OCI-LY7 (cell line): ENCODE data around the gene HIGD1C. TPM values are rescaled to one million over a fixed set of nuclear protein-coding genes. Genes with fewer than 3 reads are reported as not detected.
A peak's percentile ranks its signal among the peaks of the same experiment; 100 is the strongest.

Source experiments
- BruUV-seq: library from RNA; stranded (reverse); fragments of 400-500 nt; replicated peaks from 2 replicates; lab custom pipeline; 2021; lab: Mats Ljungman, UMichigan
- CTCF ChIA-PET: fragments of 300-600 bp; sonication (Branson Sonifier 250); formaldehyde crosslinking; loops from one replicate; lab custom pipeline; 2022; ENCODE audit warnings: antibody characterized with exemption; ENCODE audit not compliant: unreplicated experiment; lab: Charles Lee
- POLR2A ChIA-PET: fragments of 300-600 bp; sonication (Branson Sonifier 250); formaldehyde crosslinking; loops from one replicate; lab custom pipeline; 2022; ENCODE audit warnings: antibody characterized with exemption; lab: Charles Lee
- DNase-seq: peaks from one replicate; pipeline ENCODE4 v3.0.0-alpha.2; 2015; ENCODE audit warnings: low spot score
- H2AFZ ChIP-seq: fragments of 200-600 bp; sonication (generic), shearing (Covaris generic); 2 replicates; pipeline ENCODE4 v1.6.1; 2014; ENCODE audit warnings: mild to moderate bottlenecking, antibody characterized with exemption, low read length, moderate library complexity
- H3K27ac ChIP-seq: fragments of 200-600 bp; sonication (generic); 2 replicates; pipeline ENCODE4 v1.5.1; 2014; ENCODE audit warnings: mixed run types, low read depth, mild to moderate bottlenecking, moderate library complexity, low read length, inconsistent platforms; ENCODE audit not compliant: poor library complexity, severe bottlenecking
- H3K36me3 ChIP-seq: fragments of 200-600 bp; sonication (generic); 2 replicates; pipeline ENCODE4 v1.6.1; 2014; ENCODE audit warnings: mild to moderate bottlenecking, antibody characterized with exemption, low read length, moderate library complexity, mixed read lengths; ENCODE audit not compliant: insufficient read depth
- H3K4me1 ChIP-seq: fragments of 200-600 bp; sonication (generic); 2 replicates; pipeline ENCODE4 v1.5.1; 2014; ENCODE audit warnings: mild to moderate bottlenecking, low read length; ENCODE audit not compliant: insufficient read depth, poor library complexity, severe bottlenecking
- H3K4me2 ChIP-seq: fragments of 200-600 bp; sonication (generic); 2 replicates; pipeline ENCODE4 v1.6.1; 2014; ENCODE audit warnings: mild to moderate bottlenecking, low read length
- H3K4me3 ChIP-seq: fragments of 200-600 bp; sonication (generic); 2 replicates; pipeline ENCODE4 v1.5.1; 2014; ENCODE audit warnings: mild to moderate bottlenecking, low read depth, low read length; ENCODE audit not compliant: poor library complexity, severe bottlenecking
- H3K79me2 ChIP-seq: fragments of 200-600 bp; sonication (generic); 2 replicates; pipeline ENCODE4 v1.6.1; 2016; ENCODE audit warnings: low read depth, mild to moderate bottlenecking, low read length, moderate library complexity, mixed read lengths; ENCODE audit not compliant: insufficient read depth
- H3K9me2 ChIP-seq: fragments of 200-600 bp; sonication (generic); 2 replicates; pipeline ENCODE4 v1.6.1; 2016; ENCODE audit warnings: mild to moderate bottlenecking, low read length, mixed read lengths; ENCODE audit not compliant: insufficient read depth
- H3K9me3 ChIP-seq: fragments of 200-600 bp; sonication (generic); 2 replicates; pipeline ENCODE4 v1.6.1; 2014; ENCODE audit warnings: mild to moderate bottlenecking, mixed run types, low read length, mixed read lengths
- H4K20me1 ChIP-seq: fragments of 200-600 bp; sonication (generic); 2 replicates; pipeline ENCODE4 v1.6.1; 2014; ENCODE audit warnings: mild to moderate bottlenecking, antibody characterized with exemption, low read length, moderate library complexity, mixed read lengths; ENCODE audit not compliant: insufficient read depth
- CTCF ChIP-seq: fragments of 200-600 bp; sonication (generic); conservative IDR thresholded peaks from 2 replicates; pipeline ENCODE4 v1.5.1; 2014; ENCODE audit warnings: mild to moderate bottlenecking, antibody characterized with exemption, low read length, moderate library complexity, mixed read lengths
- EZH2phosphoT487 ChIP-seq: fragments of 200-600 bp; sonication (generic); IDR thresholded peaks from 2 replicates; pipeline ENCODE4 v1.6.1; 2018; ENCODE audit warnings: low read depth, borderline replicate concordance, mild to moderate bottlenecking, mixed run types, antibody characterized with exemption, low read length, moderate library complexity, mixed read lengths
- intact Hi-C: fragments of 100-400 bp; cut with micrococcal nuclease; formaldehyde crosslinking; loops from one replicate; pipeline ENCODE4 v1.10.0; 2022; ENCODE audit not compliant: unreplicated experiment
- total RNA-seq, 2 experiments: library from RNA; depleted of rRNA in 1 of 2; stranded (reverse); fragments of >200 nt in 1 of 2; shearing (Covaris generic) in 1 of 2; gene quantifications; 2 replicates each; pipeline ENCODE4 v1.2.3, GENCODE V29; 2014 to 2022

Gene HIGD1C
- total RNA-seq, 2 experiments from 2014 or later = not detected

- CTCF ChIA-PET = no interaction called here
- Histone ChIP-seq H3K79me2 (no peaks in the 10 kb centered on the region), H2AFZ (no peak overlapping the region), H4K20me1 (no peaks in the 10 kb centered on the region), H3K36me3 (peaks cover 59% of the 10 kb centered on the region), H3K4me1 (no peaks in the 10 kb centered on the region), H3K4me2 (no peak overlapping the region), H3K4me3 (no peak overlapping the region), H3K27ac (no peak overlapping the region), H3K9me3 (no peaks in the 10 kb centered on the region), H3K9me2 (no peaks in the 10 kb centered on the region)
- no peak for DNase-seq
- no peak for TF ChIP-seq EZH2phosphoT487
- TF ChIP-seq CTCF = 0 out of 2 replicates have a peak, but pooled peaks have one; percentile 1
- POLR2A ChIA-PET = interaction anchor here (0.8 kb wide), 1 partner anchor 164 kb away, joined by 3 read pairs; no protein-coding TSS in a partner anchor
- BruUV-seq = no TSS peak
- intact Hi-C loops = no loop called here
These were observed 36.5 kb downstream of the HIGD1C start for GRCh38 chr12:50988871-50989270.

GRCh38 chr12:50990147-50990727, 37.9 kb downstream of the HIGD1C start:
- ChIA-PET CTCF (no interaction called here), POLR2A (interaction anchor here (0.6 to 1.0 kb wide), 2 partner anchors 10 to 20 kb away, joined by 3 read pairs; no protein-coding TSS in a partner anchor)
- H3K27ac ChIP-seq = no peak overlapping the region
- DNase-seq = no peak
- H3K36me3 ChIP-seq = peaks cover 70% of the 10 kb centered on the region
- no peaks in the 10 kb centered on the region for H3K79me2 ChIP-seq
- no peaks in the 10 kb centered on the region for H3K4me1 ChIP-seq
- intact Hi-C loops = no loop called here
- no peaks in the 10 kb centered on the region for H3K9me2 ChIP-seq
- no peaks in the 10 kb centered on the region for H3K9me3 ChIP-seq
- TF ChIP-seq EZH2phosphoT487 (no peak), CTCF (no peak)
- H4K20me1 ChIP-seq = no peaks in the 10 kb centered on the region
- H2AFZ ChIP-seq = no peak overlapping the region
- no peak overlapping the region for H3K4me2 ChIP-seq
- no peak overlapping the region for H3K4me3 ChIP-seq
- no TSS peak for BruUV-seq

GRCh38 chr12:50990791-50991190, 38.4 kb downstream of the HIGD1C start:
- H3K4me3 ChIP-seq = no peak overlapping the region
- no peak overlapping the region for H2AFZ ChIP-seq
- POLR2A ChIA-PET = no interaction called here
- no peak for DNase-seq
- no TSS peak for BruUV-seq
- CTCF ChIA-PET = no interaction called here
- peaks cover 76% of the 10 kb centered on the region for H3K36me3 ChIP-seq
- intact Hi-C loops = no loop called here
- H3K79me2 ChIP-seq = no peaks in the 10 kb centered on the region
- TF ChIP-seq EZH2phosphoT487 = no peak
- no peak for TF ChIP-seq CTCF
- no peak overlapping the region for H3K27ac ChIP-seq
- no peaks in the 10 kb centered on the region for H3K9me2 ChIP-seq
- no peak overlapping the region for H3K4me2 ChIP-seq
- no peaks in the 10 kb centered on the region for H3K9me3 ChIP-seq
- H4K20me1 ChIP-seq = no peaks in the 10 kb centered on the region
- no peaks in the 10 kb centered on the region for H3K4me1 ChIP-seq
